ENCODE data around the gene GRIA4.

DNA sequence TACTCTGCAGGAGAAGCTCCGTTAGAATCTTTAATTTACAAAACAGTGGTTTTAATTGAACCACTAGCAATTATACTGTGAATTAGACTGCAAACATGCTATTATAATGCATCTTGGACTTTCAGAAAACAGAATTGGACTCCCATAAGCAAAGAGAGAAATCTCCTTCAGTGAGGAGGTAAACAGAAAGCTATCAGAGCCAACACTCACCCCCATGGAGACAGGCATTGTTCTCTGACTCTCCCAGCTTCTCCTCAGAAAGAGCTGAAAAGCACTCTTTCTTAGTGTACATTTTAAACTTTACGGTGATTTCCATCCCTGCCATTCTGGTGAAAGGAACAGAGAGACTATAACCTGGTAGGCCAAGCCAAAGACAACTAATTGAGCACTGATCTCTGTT is 176.9 kb downstream of the GRIA4 start:
- no peak for TF ChIP-seq CTCF (IDR thresholded peaks at IDR 0.05)
- TF ChIP-seq POLR2A (IDR thresholded peaks at IDR 0.05): no peak

Data from heart left ventricle (tissue), 13 donors.